ENCODE data around the gene CASZ1. TPM values are rescaled to one million over a fixed set of nuclear protein-coding genes. Genes with fewer than 3 reads are reported as not detected.

The CASZ1 gene
- polyA plus RNA-seq, 3 donors = 0.30 to 3.7 (median 0.50) TPM

DNA sequence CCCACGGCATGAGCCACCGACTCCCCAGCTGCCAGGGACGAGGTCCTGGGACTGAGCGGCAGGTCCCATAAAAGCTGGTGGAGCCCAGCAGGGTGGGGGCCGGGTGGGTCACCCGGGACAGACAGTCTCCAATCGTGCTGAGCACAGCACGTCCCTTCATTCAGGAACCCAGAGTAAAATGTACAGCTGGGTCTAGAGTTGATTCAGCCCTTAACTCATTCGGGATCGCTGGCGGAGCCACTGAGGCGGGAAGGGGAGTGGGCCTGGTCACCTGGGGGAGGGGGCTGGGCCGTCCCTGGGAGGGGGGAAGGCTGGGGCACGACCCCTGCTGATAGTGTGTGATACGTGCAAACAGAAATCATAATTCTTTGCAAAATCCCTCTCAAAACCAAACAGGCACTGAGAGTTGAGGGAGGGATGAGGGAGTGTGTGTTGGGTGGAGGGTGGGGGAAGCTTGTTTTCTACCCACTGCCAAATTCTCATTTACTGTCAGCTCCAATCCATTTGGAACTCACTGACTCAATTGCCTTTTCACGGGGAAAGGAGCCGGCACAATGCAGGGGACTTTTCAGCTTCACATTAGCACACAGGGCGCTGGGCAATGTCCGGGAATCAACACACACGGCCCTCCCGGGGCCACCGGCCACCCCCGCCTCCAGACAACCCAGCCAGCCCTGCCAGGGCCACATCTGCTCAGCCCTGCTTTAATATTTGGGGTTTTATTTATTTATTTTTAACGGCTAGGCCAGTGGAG lies 13.8 kb downstream of the CASZ1 start:
- peaks cover 8 to 12% (median 8%) of the 10 kb centered on the region in 3 donors for H3K27me3 Mint-ChIP-seq (ENCODE audit: low read depth in 3 of 3)
- Histone ChIP-seq H3K4me2 (replicated peaks; ENCODE audit: extremely low read depth, low read length, poor library complexity, severe bottlenecking) (no peak overlapping the region), H2AFZ (ENCODE audit: insufficient read depth, low read depth, low read length, poor library complexity, severe bottlenecking) (no peak overlapping the region), H4K20me1 (ENCODE audit: insufficient read depth, low read length) (no peaks in the 10 kb centered on the region), H3K27ac (ENCODE audit: low read depth in 1 of 2, low read length in 2 of 2) (no peak overlapping the region), H3K36me3 (replicated peaks in 1 of 2; ENCODE audit: control insufficient read depth in 1 of 2, insufficient read depth in 2 of 2, low read length in 2 of 2) (no peaks in the 10 kb centered on the region), H3K9ac (ENCODE audit: insufficient read depth, low read length, poor library complexity, severe bottlenecking) (no peak overlapping the region), H3K4me1 (ENCODE audit: control insufficient read depth in 1 of 2, insufficient read depth in 2 of 2, low read length in 2 of 2) (no peaks in the 10 kb centered on the region), H3K79me2 (ENCODE audit: insufficient read depth, low read length) (no peaks in the 10 kb centered on the region), H3K4me3 (replicated peaks in 1 of 3; ENCODE audit: low read depth in 2 of 3, low read length in 3 of 3) (no peak overlapping the region), H3K9me3 (replicated peaks in 1 of 2; ENCODE audit: control insufficient read depth in 1 of 2, insufficient read depth in 1 of 2, low read length in 2 of 2) (no peaks in the 10 kb centered on the region), H3K27me3 (ENCODE audit: control insufficient read depth in 2 of 2, insufficient read depth in 2 of 2, low read length in 2 of 2) (no peaks in the 10 kb centered on the region)
- intact Hi-C loops (cut with micrococcal nuclease) = no loop called here
- no peak overlapping the region for H3K4me3 Mint-ChIP-seq
- no peak overlapping the region for H3K27ac Mint-ChIP-seq
- H3K36me3 Mint-ChIP-seq = no peaks in the 10 kb centered on the region
- WGBS (ENCODE audit: insufficient coverage) = 97% methylated on average over 10 of the region's 24 CpGs
- TF ChIP-seq, protein P1, sequence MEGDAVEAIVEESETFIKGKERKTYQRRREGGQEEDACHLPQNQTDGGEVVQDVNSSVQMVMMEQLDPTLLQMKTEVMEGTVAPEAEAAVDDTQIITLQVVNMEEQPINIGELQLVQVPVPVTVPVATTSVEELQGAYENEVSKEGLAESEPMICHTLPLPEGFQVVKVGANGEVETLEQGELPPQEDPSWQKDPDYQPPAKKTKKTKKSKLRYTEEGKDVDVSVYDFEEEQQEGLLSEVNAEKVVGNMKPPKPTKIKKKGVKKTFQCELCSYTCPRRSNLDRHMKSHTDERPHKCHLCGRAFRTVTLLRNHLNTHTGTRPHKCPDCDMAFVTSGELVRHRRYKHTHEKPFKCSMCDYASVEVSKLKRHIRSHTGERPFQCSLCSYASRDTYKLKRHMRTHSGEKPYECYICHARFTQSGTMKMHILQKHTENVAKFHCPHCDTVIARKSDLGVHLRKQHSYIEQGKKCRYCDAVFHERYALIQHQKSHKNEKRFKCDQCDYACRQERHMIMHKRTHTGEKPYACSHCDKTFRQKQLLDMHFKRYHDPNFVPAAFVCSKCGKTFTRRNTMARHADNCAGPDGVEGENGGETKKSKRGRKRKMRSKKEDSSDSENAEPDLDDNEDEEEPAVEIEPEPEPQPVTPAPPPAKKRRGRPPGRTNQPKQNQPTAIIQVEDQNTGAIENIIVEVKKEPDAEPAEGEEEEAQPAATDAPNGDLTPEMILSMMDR (IDR thresholded peaks at IDR 0.05) = no peak
- no peaks in the 10 kb centered on the region for H3K9me3 Mint-ChIP-seq
- H3K4me1 Mint-ChIP-seq = no peaks in the 10 kb centered on the region
- no peak for DNase-seq

DNA sequence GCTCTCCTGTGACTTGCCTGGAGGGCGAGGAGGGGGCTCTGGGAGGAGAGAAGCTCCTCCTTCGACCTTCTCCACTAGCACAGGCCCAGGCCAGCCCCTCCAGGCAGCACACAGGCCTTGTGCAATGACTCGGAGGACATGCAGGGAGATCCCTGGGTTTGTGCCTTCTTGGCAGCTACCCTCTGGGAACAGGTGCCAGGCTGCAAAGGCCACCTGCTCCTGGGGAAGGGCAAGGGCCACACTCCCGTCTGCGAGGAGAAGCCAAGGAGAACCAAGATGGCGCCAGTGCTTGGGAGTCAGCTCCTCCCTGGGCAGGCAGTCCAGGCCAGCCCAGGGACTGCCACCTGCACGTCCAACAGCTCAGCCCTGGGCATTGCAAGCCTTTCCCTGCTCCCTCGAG lies 15.3 kb downstream of the CASZ1 start:
- 98% methylated on average over 7 of the region's 8 CpGs for WGBS (ENCODE audit: insufficient coverage)
- no peaks in the 10 kb centered on the region for H4K20me1 ChIP-seq (ENCODE audit: insufficient read depth, low read length)
- H3K4me3 ChIP-seq (replicated peaks in 1 of 3; ENCODE audit: low read depth in 2 of 3, low read length in 3 of 3) = no peak overlapping the region
- H3K9me3 Mint-ChIP-seq = no peaks in the 10 kb centered on the region
- H3K4me2 ChIP-seq (replicated peaks; ENCODE audit: extremely low read depth, low read length, poor library complexity, severe bottlenecking) = no peak overlapping the region
- no peaks in the 10 kb centered on the region for H3K36me3 ChIP-seq (replicated peaks in 1 of 2; ENCODE audit: control insufficient read depth in 1 of 2, insufficient read depth in 2 of 2, low read length in 2 of 2)
- no peaks in the 10 kb centered on the region for H3K4me1 ChIP-seq (ENCODE audit: control insufficient read depth in 1 of 2, insufficient read depth in 2 of 2, low read length in 2 of 2)
- peaks cover 4 to 9% (median 8%) of the 10 kb centered on the region in 3 donors for H3K27me3 Mint-ChIP-seq (ENCODE audit: low read depth in 3 of 3)
- H3K4me1 Mint-ChIP-seq = no peaks in the 10 kb centered on the region
- H3K9ac ChIP-seq (ENCODE audit: insufficient read depth, low read length, poor library complexity, severe bottlenecking) = no peak overlapping the region
- H3K27me3 ChIP-seq (ENCODE audit: control insufficient read depth in 2 of 2, insufficient read depth in 2 of 2, low read length in 2 of 2) = no peaks in the 10 kb centered on the region
- no peaks in the 10 kb centered on the region for H3K9me3 ChIP-seq (replicated peaks in 1 of 2; ENCODE audit: control insufficient read depth in 1 of 2, insufficient read depth in 1 of 2, low read length in 2 of 2)
- intact Hi-C loops (cut with micrococcal nuclease) = no loop called here
- no peak for DNase-seq
- no peak overlapping the region for H3K27ac Mint-ChIP-seq
- H3K4me3 Mint-ChIP-seq = no peak overlapping the region
- H3K27ac ChIP-seq (ENCODE audit: low read depth in 1 of 2, low read length in 2 of 2) = no peak overlapping the region
- no peak overlapping the region for H2AFZ ChIP-seq (ENCODE audit: insufficient read depth, low read depth, low read length, poor library complexity, severe bottlenecking)
- no peaks in the 10 kb centered on the region for H3K36me3 Mint-ChIP-seq
- TF ChIP-seq, protein P1 (IDR thresholded peaks at IDR 0.05) = no peak
- no peaks in the 10 kb centered on the region for H3K79me2 ChIP-seq (ENCODE audit: insufficient read depth, low read length)

Measured in CD14-positive monocyte (primary cell).